Daoy (cell line): ENCODE results near the gene DIPK1C. TPM values are rescaled to one million over a fixed set of nuclear protein-coding genes. Genes with fewer than 3 reads are reported as not detected.
A peak's percentile ranks its signal among the peaks of the same experiment; 100 is the strongest.

Experiments
- DNase-seq: peaks from one replicate; pipeline ENCODE4 v3.0.0-alpha.2; 2015; ENCODE audit warnings: low read depth
- total RNA-seq: library from RNA; depleted of rRNA; stranded (reverse); fragments of >200 nt; shearing (Covaris generic); gene quantifications from 2 replicates; pipeline ENCODE4 v1.2.3, GENCODE V29; 2014

Gene DIPK1C
- total RNA-seq, 1 experiment from 2014 or later = not detected

DNA sequence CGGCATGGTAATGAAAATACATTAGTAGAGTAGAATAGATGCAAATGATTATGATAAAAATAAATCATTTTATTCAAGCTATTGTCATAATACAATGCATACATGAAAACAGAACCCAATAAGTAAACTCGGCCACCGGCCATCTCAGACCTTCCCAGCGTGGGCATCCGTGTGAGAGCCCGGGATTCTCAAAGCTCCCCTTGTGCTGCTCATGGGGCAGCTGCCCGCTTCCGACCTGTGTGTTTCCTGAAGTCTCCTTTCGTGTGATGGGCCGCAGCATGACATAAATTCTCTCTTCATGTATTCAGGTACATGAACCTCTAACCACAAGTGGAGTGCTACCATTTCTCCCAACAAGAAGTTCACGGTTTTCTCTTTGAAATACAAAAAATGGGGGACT lies 25.6 kb upstream of the DIPK1C start:
- DNase-seq = no peak

DNA sequence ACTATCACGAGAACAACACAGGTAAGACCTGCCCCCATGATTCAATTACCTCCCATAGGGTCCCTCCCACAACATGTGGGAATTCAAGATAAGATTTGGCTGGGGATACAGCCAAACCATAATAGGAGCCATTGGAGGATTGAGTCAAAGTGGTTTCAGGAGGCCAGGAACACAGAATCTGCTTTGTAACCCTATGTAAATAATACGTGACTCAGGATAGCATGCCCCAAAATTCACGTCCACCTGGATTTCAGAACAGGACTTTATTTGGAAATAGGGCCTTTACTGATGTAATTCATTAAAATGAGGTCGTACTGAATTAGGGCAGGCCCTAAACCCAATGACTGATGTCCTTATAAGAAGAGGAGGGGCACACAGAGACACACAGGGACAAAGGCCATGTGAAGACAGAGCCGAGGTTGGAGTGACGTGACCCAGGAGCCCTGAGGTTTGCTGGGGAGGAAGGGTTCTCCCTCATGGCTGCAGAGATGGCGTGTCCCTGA lies 23.1 kb upstream of the DIPK1C start:
- no peak for DNase-seq

DNA sequence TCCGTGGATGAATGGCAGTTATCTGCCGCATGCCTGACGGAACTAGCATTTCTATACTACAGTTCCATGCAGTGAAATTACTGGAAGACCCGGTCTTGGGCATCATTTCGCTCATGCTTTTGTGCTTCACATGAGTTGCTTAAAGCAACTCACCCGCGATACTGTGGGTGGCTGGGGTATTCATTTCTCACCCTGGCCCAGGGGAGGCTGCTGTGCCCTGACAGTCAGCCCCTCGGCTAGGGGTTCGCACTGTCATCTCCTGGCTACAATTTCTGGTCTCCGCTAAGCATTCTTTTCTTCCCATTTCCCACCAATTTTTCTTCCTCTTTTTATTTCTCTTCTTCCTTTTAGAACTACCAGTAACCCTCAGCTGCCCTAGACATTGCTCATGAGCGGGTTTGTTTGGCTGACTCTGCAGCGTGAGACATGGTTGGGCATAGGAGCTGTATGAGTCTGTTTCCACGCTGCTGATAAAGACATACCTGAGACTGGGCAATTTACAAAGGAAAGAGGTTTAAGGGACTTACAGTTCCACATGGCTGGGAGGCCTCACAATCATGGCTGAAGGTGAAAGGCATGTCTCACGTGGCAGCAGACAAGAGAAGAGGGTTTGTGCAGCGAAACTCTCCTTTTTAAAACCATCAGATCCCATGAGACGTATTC lies 22.5 kb upstream of the DIPK1C start:
- DNase-seq = no peak

DNA sequence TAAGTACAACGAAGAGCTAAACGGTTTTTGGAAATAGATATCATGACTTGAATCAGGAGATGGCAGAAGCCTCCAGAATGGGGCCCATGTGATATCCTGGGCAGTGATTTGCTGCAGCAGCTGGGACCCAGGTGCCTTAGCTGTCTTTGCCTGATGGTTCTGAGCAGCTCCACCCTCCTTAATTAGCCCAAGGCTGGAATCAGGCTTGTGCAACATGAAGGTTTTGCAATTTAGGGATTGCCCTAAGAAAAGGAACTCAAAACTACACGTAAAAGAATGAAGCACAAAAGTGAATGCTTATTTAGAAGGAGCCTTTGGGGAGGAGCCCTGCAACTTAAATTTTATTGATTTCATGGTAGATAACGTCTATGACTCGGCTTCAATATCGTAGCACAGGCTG lies 21.8 kb upstream of the DIPK1C start:
- no peak for DNase-seq

DNA sequence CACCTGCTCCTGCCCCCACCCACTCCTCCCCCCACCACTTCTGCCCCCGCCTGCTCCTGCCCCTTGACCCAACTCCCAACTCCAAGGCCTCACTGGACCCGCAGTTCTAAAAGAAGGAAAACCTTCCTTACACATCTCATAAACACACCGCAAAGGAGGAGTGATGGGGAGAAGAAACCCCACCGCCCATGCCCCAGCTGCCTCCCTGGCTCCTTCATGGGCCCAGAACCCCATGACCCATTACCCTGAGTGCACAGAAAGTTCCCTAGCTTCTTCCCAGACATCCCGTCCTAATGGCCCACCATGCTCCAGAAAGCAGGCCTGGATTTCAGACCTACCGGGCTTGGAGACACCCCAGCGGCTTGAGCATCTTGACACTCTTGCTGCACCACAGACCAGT lies 21.2 kb upstream of the DIPK1C start:
- DNase-seq = no peak

DNA sequence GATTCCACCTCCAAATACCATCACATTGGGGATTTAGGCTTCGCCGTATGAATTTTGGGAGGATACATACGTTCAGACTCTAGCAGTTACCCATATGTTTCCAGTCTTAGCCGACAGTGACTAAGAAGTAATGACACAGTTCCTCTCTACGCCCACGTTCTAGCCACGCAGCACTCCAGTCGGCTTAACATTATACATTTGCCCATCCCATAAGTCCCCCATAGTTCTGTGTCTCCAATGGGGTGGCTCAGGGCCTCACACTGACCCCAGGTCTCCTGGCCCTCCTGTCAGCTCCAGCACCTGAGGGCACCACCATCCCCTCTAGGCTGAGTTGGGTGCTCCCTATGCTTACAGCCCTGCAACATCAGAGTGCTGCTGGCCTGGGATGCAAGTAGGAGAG lies 20.7 kb upstream of the DIPK1C start:
- DNase-seq = no peak

DNA sequence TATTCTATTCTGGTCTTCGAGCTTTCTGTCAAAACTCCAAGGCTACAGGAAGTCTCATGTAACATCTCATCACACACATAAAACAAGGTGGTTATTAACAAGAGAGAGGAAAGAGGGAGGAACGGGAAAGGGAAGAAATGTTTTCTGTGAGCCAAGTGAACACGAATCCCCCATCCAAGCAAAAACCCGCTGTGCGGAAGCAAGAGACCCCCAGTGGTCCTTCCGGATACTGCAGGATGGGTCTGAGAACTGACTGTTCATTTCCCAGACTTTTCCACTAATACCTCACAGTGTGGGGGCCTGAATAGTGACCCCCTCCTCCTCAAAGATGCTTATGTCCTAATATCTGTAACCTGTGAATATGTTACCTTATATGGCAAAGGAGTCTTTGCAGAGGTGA lies 19.0 kb upstream of the DIPK1C start:
- peak; percentile 19 for DNase-seq

DNA sequence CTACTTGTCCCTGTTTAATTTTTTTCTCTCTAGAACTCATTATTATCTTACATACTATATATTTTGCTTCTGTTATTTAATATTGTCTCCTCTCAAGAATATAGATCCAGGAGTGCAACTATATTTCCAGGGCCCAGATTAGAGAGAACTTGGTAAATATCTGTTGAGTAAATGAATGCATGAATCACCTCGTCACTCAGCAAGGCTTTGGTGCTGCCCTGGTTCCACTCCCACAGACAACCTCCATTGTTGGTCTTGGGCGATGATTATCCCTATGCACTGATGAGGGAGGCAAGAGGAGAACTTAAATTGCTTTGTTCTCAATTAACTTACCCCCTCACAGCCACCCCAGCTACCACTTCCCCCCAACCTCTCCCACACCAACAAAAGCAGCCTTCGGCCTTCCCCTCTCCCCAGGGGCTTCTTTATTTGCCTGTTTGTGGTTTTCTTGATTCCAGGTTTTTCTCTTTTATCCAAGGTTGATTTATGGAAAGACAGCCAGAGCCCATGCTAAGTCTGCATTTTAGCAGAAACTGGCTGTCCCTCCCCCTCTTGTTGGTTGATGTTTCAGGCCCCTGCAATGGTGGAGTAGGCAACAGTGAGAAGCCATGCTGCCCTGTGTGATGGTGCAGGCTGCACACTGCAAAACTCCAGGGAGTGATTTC lies 17.0 kb upstream of the DIPK1C start:
- DNase-seq = no peak

DNA sequence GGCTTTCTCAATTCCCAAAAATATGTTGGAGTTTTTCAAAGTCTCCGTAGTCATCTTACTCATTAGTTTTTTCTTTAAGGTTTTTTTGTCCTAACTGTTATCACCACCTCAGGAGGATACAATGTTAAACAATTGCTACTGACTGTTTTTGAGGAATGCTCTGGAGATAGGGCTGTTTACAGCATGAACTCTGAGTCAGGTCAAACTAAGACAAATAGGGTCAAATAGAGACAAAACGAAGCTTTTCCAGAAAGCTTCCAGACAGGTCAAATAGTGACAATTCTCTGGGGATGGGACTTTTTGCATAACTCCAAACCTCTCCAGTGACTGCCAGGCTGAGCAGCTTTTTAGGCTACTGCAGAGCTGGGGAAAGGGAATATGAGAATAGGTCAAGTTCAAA lies 15.2 kb upstream of the DIPK1C start:
- no peak for DNase-seq

DNA sequence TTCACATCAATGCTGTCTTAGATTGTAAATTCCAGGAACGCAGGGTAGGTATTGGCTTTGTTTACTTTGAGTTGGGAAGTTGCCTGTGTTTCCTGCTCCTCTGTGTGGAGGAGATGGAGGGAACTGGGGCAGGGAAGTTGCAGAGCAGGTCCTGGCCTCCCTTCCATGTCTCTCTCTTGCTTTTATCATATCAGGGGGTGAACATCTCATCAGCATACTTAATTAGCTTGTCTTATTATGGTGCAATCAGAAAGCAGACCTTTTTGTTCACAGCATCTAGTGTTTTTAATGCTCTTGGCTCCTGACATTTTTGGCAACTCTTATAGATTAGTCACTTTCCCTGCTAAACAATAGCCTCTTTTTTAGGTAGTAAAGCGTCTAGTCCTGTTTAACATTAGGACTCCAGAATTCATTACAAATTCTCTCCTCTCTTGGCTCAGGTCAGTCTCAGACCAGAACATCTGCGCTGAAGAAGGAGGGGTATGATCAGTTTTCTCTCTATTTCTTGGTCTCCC lies 11.5 kb upstream of the DIPK1C start:
- no peak for DNase-seq

DNA sequence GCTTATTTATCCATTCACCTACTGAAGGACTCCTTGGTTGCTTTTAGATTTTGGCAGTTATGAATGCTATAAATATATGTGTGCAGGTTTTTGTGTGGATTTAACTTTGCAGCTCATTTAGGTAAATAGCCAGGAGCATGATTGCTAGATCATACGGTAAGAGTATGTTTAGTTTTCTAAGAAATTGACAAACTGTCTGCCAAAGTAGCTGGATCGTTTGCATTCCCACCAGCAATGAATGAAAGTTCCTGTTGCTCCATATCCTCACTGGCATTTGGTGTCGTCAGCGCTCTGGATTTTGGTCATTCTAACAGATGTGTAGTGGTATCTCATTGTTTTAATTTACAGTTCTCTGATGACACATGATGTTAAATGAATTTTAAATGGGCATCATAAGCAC lies 8.7 kb upstream of the DIPK1C start:
- DNase-seq = no peak

DNA sequence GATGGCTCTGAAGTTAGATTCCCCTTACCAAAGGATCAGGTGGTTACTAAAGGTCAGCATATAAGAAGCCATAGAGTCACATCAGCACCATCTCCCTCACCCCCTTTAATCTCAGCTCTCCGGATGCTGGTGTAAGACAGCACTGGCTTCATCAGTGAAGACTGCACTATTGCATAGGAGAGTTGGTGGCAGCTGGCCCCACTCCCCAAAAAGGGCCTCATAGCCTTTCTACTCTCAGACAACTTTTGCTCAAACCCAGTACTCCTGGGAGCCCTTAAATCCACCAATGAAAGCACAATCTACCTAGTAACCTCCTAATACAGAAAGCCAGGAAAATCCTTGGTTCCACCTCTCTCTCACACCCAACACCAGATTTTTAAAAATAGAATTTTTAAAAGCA lies 6.9 kb upstream of the DIPK1C start:
- no peak for DNase-seq

DNA sequence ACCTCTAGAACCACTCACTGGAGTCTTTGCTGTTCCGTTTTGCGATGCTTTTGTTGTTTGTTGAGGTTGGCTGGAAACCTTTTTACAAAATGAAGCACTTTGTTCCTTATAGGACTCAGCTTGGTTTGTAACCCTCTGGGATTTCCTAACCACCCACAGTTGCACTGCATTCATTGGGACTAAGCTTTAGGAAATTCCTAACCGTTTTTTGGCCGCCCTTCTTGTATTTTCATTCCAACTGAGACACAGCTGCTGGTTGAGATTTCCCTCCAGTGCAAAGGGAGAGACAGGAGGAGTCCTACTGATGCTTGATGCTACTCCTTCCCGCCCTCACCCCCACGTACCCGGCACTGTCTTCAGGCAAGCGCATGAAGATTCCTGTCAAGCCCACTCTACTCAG lies 6.1 kb upstream of the DIPK1C start:
- DNase-seq = no peak

DNA sequence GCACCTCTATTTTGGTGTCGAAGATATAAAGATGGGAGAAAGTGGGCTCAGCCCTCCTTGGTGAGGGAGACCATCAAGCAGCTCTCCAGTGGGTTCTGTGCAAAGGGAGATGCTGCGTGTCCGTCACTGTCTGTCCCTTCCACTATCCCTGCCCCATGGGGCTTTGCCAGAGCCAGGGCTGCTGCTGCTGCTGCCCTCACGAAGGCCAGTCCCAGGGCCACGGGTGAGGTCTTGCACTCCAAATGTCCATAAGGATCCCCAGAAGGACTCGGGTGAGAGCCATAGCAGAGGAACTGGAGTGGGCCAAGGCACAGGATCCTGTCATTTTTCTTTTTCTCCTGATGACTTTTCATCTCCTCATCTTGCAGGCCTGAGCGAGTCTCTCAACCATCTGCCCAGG lies 3.7 kb upstream of the DIPK1C start:
- no peak for DNase-seq

DNA sequence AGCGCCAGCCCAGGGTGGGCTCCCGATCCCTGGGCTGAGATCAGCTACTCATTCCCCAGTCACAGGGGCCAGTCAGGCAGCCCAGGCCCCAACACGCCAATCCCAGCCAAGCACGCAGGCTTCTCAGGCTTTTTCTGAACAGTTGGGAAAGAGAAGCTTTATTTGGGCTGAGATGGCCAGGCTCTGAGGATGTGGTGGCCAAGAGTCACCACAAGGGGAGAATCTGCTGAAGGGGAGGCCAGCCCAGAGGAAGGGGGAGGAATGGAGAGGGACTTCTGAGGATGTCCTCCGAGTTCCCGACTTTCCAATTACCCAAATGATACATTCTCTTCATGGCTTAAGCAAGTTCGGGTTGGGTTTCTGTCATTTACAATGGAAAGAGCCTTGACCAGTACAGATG lies 2.8 kb upstream of the DIPK1C start:
- DNase-seq = no peak

DNA sequence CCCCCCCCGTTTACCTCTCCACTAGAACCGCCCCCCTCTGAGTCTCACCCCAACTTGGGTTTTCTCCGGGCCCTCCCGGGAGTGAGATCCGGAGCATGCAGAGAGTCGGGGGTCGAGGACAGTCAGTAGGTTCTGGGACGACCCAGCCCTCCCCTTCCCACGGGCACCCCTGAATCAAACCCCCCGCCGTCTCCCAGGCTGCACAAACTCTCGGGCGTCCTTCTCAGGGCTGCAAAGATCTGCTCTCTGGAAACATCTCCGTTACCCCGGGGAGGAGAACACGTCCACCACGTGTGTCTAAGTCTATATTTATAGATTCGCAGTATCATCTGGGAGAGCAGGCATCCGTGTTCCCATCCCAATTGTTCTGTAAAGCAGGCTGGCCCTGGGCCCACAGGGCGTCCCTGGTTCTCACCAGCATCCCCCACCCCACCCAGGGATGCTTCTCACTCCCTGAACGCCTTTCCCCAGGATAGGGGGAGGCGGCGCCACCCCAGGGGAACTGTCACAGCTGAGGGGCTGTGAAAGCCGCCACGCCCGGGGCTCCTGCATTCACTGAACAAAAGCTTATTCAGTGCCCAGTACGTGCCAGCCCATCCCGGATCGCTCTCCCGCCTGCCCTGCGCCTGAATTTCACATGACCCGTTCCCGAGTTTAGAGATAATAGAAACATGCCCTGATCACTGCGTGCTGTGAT lies 765 bp upstream of the DIPK1C start:
- DNase-seq = no peak

DNA sequence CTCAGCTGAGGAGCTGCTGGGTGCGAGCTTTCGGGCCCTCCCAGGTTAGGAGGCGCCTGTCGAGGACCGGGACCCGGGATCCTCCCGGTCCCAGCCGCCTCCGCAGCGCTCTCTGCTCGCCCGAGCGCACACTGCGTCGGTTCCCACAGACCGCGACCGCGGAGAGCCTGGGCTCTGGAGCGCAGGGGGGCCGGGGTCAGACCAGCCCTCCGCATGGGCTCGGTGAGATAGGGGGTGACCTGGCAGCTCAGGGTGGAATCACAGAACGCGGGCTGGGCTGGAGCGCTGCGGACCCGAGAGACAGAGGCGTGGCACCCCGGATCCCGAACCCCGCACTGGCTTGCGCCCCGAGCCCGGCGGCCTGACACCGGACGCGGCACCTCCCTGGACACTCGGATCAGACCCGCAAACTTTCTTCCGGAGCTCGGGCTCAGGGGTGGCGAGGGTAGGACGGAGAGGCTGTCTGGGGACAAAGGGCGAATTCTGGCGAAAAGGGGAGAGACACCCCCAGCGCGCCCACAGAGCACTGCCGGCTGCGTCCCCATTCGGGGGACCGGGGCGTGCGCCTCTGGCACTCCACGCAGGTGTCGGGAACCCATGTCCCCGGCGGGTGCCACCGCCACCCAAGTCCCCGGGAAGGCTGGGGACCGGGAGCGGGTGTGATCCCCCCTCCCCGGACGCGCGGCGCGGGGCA lies 612 bp downstream of the DIPK1C start:
- DNase-seq = no peak

DNA sequence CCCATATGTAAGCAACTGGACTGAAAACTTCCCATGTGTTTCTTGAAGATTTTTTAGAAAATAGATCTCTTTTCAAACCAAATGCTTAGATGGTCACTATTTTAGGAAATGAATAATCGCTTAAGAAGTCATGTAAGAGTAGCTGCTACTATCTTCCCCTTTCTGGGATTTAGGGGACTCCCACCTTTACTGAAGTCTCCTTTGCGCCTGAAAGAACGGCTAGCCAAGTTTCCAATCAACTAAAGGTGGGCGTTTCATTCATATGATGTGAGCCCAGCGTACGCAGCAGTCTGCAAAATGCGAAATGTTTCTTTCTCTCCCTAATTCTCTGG lies 1.1 kb downstream of the DIPK1C start:
- no peak for DNase-seq

DNA sequence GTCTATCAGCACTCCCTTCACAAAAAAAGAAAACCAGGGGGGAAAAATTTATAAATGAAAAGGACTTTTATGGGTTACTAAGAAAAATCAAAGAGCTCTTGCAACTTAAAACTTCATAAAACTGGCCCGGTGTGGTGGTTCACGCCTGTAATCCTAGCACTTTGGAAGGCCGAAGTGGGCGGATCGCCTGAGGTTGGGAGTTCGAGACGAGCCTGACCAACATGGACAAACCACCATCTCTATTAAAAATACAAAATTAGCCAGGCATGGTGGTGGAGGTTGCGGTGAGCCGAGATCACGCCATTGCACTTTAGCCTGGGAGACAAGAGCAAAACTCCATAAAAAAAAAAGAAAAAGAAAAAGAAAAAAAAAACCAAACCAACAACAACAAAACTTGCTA lies 1.7 kb downstream of the DIPK1C start:
- DNase-seq = no peak

DNA sequence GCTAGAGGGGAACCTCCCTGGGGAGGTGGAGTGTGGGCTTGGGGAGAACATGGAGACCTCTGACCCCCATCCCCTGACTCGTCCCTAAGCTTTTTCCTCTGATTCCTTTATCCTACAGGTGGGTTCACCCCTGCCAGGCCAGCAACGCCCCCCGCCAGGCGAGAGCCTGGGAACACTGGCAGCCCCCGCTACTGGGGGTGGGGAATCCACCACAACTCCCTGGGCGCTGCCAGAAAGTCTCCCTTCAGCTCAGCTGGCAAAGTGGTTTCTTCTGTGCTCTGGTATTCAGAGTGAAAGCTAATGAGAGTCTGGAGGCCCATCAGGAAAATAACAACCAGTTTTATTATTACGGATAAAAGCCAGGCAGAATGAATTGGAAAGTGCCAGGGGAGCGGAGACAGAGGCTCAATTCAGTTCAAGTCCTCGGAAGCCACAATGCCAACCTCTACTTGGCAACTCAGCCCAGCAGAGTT lies 2.8 kb downstream of the DIPK1C start:
- DNase-seq = no peak

DNA sequence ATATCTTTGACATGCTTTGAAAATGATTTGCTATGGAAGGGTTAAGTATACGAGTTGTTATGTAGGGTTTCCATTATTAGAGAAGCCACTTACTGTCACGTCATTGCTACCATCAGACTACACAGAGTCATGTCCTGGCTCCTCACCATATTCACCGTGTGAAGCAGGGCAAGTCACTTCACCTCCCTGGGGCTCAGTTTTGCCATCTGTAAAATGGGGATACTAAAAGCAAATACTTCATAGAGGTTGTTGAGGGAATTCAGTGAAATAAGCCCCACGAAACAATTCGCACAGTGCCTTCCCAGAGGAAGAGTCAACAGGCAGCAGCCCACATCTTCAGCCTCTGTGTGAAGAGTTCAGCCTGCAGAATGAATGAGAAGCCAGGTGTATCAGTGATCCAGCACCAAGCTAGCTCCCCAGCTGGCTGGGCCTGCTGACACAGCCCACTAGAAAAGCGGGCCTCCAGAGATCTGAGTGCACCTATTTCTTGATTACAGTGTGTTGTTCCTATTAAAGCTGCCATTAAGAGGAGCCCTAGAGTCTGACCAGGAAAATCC lies 3.4 kb downstream of the DIPK1C start:
- DNase-seq = no peak

DNA sequence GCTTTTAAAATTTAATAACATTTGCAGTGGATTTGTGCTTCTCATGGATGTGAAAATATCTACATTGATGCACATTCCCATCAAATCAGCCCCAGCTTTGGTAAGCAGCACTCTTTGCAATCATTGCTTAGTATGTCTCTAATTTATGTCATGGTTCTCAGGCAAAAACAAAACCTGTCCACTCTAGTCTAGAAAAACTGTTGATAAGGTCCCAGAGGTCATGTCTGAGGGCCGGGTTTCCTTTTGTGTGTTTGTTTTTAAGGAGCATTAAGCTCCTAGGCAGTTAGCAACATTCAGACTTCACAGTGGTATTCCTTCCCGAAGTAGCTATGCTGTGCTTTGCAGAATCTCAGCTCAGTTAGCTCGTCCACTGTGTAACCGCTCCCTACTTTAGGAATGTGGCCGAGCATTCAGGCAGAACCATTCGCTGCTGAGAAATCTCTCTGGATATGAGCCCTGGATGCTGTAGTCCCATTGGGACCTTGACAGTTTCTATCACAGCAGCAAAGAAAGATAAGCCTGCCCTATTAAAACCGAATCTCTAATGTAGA lies 4.0 kb downstream of the DIPK1C start:
- DNase-seq = no peak
